ENCODE results near the gene FAM110D. TPM values are rescaled to one million over a fixed set of nuclear protein-coding genes. Genes with fewer than 3 reads are reported as not detected.
A peak's percentile ranks its signal among the peaks of the same experiment; 100 is the strongest.

Gene FAM110D
- total RNA-seq, 1 experiment from 2014 or later, result 0.46 TPM

GRCh38 chr1:26138974-26139558 lies 19.8 kb upstream of the FAM110D start:
- no CpG with 5 or more reads among the region's 3 CpGs for WGBS (ENCODE audit: extremely low coverage, insufficient read length, low lambda C conversion rate)
- H2AFZ ChIP-seq (ENCODE audit: low read length), result peak overlapping the region; percentile 80

More at GRCh38 chr1:26138974-26139558, 19.8 kb upstream of the FAM110D start:
- no peaks in the 10 kb centered on the region for H3K36me3 Mint-ChIP-seq (ENCODE audit: insufficient read depth in 1 of 3, low read depth in 3 of 3)
- H3K14ac ChIP-seq (ENCODE audit: insufficient read depth, low read length), result no peak overlapping the region
- no peak overlapping the region for H2BK12ac ChIP-seq (ENCODE audit: insufficient read length, low read depth, low read length)
- DNase-seq, result no peak
- H2AK5ac ChIP-seq (ENCODE audit: insufficient read length, low read length), result no peak overlapping the region
- peaks cover 0 to 2% of the 10 kb centered on the region in 2 experiments; a peak in 1 of 5 replicates for H3K9me3 Mint-ChIP-seq
- no peak overlapping the region for H3K4ac ChIP-seq (ENCODE audit: low read depth, low read length)
- H3K23ac ChIP-seq (ENCODE audit: insufficient read length, low read depth, low read length), result no peak overlapping the region
- H3K27me3 Mint-ChIP-seq (ENCODE audit: low read depth), result peaks cover 11% of the 10 kb centered on the region
- no peak overlapping the region for H3T11ph ChIP-seq (ENCODE audit: low read length)
- H3K4me1 ChIP-seq (ENCODE audit: insufficient read depth, low read length), result no peaks in the 10 kb centered on the region
- no peak overlapping the region for H2BK120ac ChIP-seq (ENCODE audit: low read depth, low read length, poor library complexity, severe bottlenecking)
- no peaks in the 10 kb centered on the region for H3K79me1 ChIP-seq (ENCODE audit: insufficient read depth, low read depth, low read length, poor library complexity, severe bottlenecking)
- no peak overlapping the region for H3K4me2 ChIP-seq (ENCODE audit: insufficient read depth, insufficient read length, low read length)
- no peak overlapping the region for H4K8ac ChIP-seq (replicated peaks; ENCODE audit: insufficient read length, low read depth, low read length)
- H3K27ac Mint-ChIP-seq, result no peak overlapping the region
- no peaks in the 10 kb centered on the region for H3K23me2 ChIP-seq (ENCODE audit: insufficient read length, low read depth, low read length, poor library complexity, severe bottlenecking)
- H4K91ac ChIP-seq (ENCODE audit: insufficient read length, low read depth, low read length), result no peak overlapping the region
- H2BK15ac ChIP-seq (ENCODE audit: low read depth, low read length), result no peak overlapping the region
- no peaks in the 10 kb centered on the region for H3K9me3 ChIP-seq (ENCODE audit: control insufficient read depth, low read depth, low read length)
- no peaks in the 10 kb centered on the region for H3K27me3 ChIP-seq (ENCODE audit: insufficient read depth, low read length)
- no peak overlapping the region for H3K4me3 Mint-ChIP-seq
- H3K79me2 ChIP-seq (ENCODE audit: insufficient read depth, low read length), result no peaks in the 10 kb centered on the region
- no peak overlapping the region for H3K27ac ChIP-seq (ENCODE audit: insufficient read length, low read depth, low read length)
- no peak overlapping the region for H3K56ac ChIP-seq (ENCODE audit: insufficient read length, low read depth, low read length)
- H4K20me1 ChIP-seq (ENCODE audit: control insufficient read depth, insufficient read depth, insufficient read length), result no peaks in the 10 kb centered on the region
- no peak overlapping the region for H2BK20ac ChIP-seq (ENCODE audit: low read depth, low read length, poor library complexity, severe bottlenecking)
- TF ChIP-seq CTCF (conservative IDR thresholded peaks at IDR 0.05), result no peak
- no peak overlapping the region for H2BK5ac ChIP-seq (ENCODE audit: insufficient read length, low read length)
- H3K9ac ChIP-seq (ENCODE audit: extremely low read depth, insufficient read length, low read length), result no peak overlapping the region
- peaks cover 6 to 8% of the 10 kb centered on the region in 2 experiments for H3K4me1 Mint-ChIP-seq
- no peak overlapping the region for H3K18ac ChIP-seq (ENCODE audit: insufficient read length, low read depth, low read length)
- H4K5ac ChIP-seq (ENCODE audit: insufficient read length, low read depth, low read length), result no peak overlapping the region

Measured in H9 (cell line).